HepG2 (cell line): Measurements from ENCODE around the gene NGB. TPM values are rescaled to one million over a fixed set of nuclear protein-coding genes. Genes with fewer than 3 reads are reported as not detected.

Source experiments
- ARID5B ChIP-seq: IDR thresholded peaks from 2 replicates; pipeline ENCODE4 v1.4.0; 2020; ENCODE audit warnings: mild to moderate bottlenecking, missing genetic modification reagents
- ASH2L ChIP-seq: fragments of 300-600, 200-600 bp; sonication (generic); IDR thresholded peaks from 2 replicates; pipeline ENCODE4 v1.7.0; 2017; ENCODE audit warnings: low read depth, mild to moderate bottlenecking, moderate library complexity, mixed read lengths, low read length; ENCODE audit not compliant: insufficient read length
- CENPBD1 ChIP-seq: sonication (generic); formaldehyde crosslinking; IDR thresholded peaks from 2 replicates; pipeline ENCODE4 v1.8.0; 2022; ENCODE audit warnings: missing genetic modification reagents, low read depth, mild to moderate bottlenecking, borderline replicate concordance
- GMEB1 ChIP-seq: sonication (generic); formaldehyde crosslinking; IDR thresholded peaks from 2 replicates; pipeline ENCODE4 v1.5.1; 2020; ENCODE audit warnings: missing genetic modification reagents, mild to moderate bottlenecking, borderline replicate concordance
- HINFP ChIP-seq: sonication (generic); formaldehyde crosslinking; IDR thresholded peaks from 2 replicates; pipeline ENCODE4 v1.4.0; 2020; ENCODE audit warnings: low read depth, mild to moderate bottlenecking, missing genetic modification reagents
- NFATC3 ChIP-seq: sonication (generic); formaldehyde crosslinking; IDR thresholded peaks from 2 replicates; pipeline ENCODE4 v1.5.1; 2020; ENCODE audit warnings: mild to moderate bottlenecking, missing genetic modification reagents
- NR2F6 ChIP-seq, 2 experiments: IDR thresholded peaks; 2 replicates each; pipeline ENCODE4 v1.6.1; 2016; ENCODE audit warnings: antibody characterized with exemption in 1 of 2, mild to moderate bottlenecking in 1 of 2
- PAX8 ChIP-seq: sonication (generic); formaldehyde crosslinking; IDR thresholded peaks from 2 replicates; pipeline ENCODE4 v1.8.0; 2022; ENCODE audit warnings: mild to moderate bottlenecking, missing genetic modification reagents, borderline replicate concordance
- PLRG1 ChIP-seq: fragments of 450-650 bp; conservative IDR thresholded peaks from 2 replicates; pipeline ENCODE4 v1.6.1; 2016
- POLR2G ChIP-seq: fragments of 200-400 bp; formaldehyde crosslinking; IDR thresholded peaks from 2 replicates; pipeline ENCODE4 v1.6.1; 2018; ENCODE audit warnings: mild to moderate bottlenecking, low read depth, low read length, moderate library complexity
- RAD51 ChIP-seq: fragments of 450-650 bp; IDR thresholded peaks from 2 replicates; pipeline ENCODE4 v1.6.1; 2016; ENCODE audit warnings: borderline replicate concordance
- TCF7L2 ChIP-seq: IDR thresholded peaks from 2 replicates; pipeline ENCODE4 v1.6.1; 2011; ENCODE audit warnings: mild to moderate bottlenecking, low read depth, low read length, moderate library complexity
- ZNF3 ChIP-seq: IDR thresholded peaks from 2 replicates; pipeline ENCODE4 v1.7.0; 2017; ENCODE audit warnings: inconsistent platforms
- ZNF510 ChIP-seq: sonication (generic); formaldehyde crosslinking; IDR thresholded peaks from 2 replicates; pipeline ENCODE4 v1.4.0; 2020; ENCODE audit warnings: low read depth, mild to moderate bottlenecking, missing genetic modification reagents
- ZNF607 ChIP-seq: sonication (generic); formaldehyde crosslinking; IDR thresholded peaks from 2 replicates; pipeline ENCODE4 v1.5.1; 2020; ENCODE audit warnings: missing genetic modification reagents, mild to moderate bottlenecking, borderline replicate concordance
- ZNF800 ChIP-seq: sonication (generic); formaldehyde crosslinking; IDR thresholded peaks from 2 replicates; pipeline ENCODE4 v1.4.0; 2020; ENCODE audit warnings: missing genetic modification reagents
- ZNF891 ChIP-seq: sonication (generic); formaldehyde crosslinking; IDR thresholded peaks from 2 replicates; pipeline ENCODE4 v1.5.0; 2020; ENCODE audit warnings: mild to moderate bottlenecking, missing genetic modification reagents
- polyA plus RNA-seq, 8 experiments: library from polyadenylated mRNA; depleted of rRNA in 3 of 8; stranded (reverse) in 7 of 8; unstranded in 1 of 8; fragments of >200 nt; fragmentation: Illumina TruSeq in 4 of 8; extraction: Trizol in 4 of 8; gene quantifications; 2 replicates each; pipeline versions ENCODE4 v1.2.1 to v1.2.3, GENCODE V29; 2011 to 2016; ENCODE audit warnings: low read depth in 4 of 8, missing spikeins in 1 of 8, mixed read lengths in 1 of 8; ENCODE audit not compliant: insufficient read depth in 1 of 8
- total RNA-seq, 5 experiments: library from RNA; depleted of rRNA; stranded (reverse); fragments of >200 nt; fragmentation: Illumina TruSeq; extraction: Trizol; gene quantifications; 2 replicates each; pipeline ENCODE4 v1.2.3, GENCODE V29; 2016; ENCODE audit warnings: low read depth in 1 of 5

Gene NGB
- total and polyA plus RNA-seq, 2 of the 13 experiments (the other 11 are each of a cell fraction or from before 2014, with no cell fraction given): 0.04 TPM; not detected in 1

GRCh38 chr14:77302926-77303325, 31.9 kb upstream of the NGB start (continued):
- no peak for TF ChIP-seq ZNF510 (CRISPR knock-in tag)
- TF ChIP-seq NR2F6 (IDR thresholded peaks at IDR 0.05): no peak
- TF ChIP-seq NR2F6 (CRISPR knock-in tag; IDR thresholded peaks at IDR 0.05): peak; percentile 41; the same call in 1 of the 2 replicates
- no peak for TF ChIP-seq ZNF3 (CRISPR knock-in tag)
- no peak for TF ChIP-seq PLRG1
- TF ChIP-seq ZNF607 (CRISPR knock-in tag): no peak
- no peak for TF ChIP-seq CENPBD1 (CRISPR knock-in tag)
- no peak for TF ChIP-seq RAD51
- TF ChIP-seq ARID5B (CRISPR knock-in tag): peak; percentile 68
- no peak for TF ChIP-seq ASH2L
- TF ChIP-seq POLR2G: no peak
- TF ChIP-seq HINFP (CRISPR knock-in tag): no peak
- no peak for TF ChIP-seq PAX8 (CRISPR knock-in tag)
- TF ChIP-seq NFATC3 (CRISPR knock-in tag): no peak
- TF ChIP-seq ZNF800 (CRISPR knock-in tag): no peak
- no peak for TF ChIP-seq ZNF891
- TF ChIP-seq TCF7L2: no peak
- no peak for TF ChIP-seq GMEB1 (CRISPR knock-in tag)
